A549 (cell line): ENCODE data around the gene RASD2. TPM values are rescaled to one million over a fixed set of nuclear protein-coding genes. Genes with fewer than 3 reads are reported as not detected.

Experiments
- ATAC-seq, 2 experiments: fragments of 200-7000 bp in 1 of 2; fragments of >200 bp in 1 of 2; cut with Nextera tagmentation in 1 of 2; cut with Tn5 transposase in 1 of 2; 3 replicates each; pipeline versions ENCODE4 v1.8.0 to v1.9.1; 2018 to 2020; ENCODE audit warnings: mild to moderate bottlenecking in 1 of 2, moderate library complexity in 1 of 2
- CTCF ChIA-PET: fragments of 300-600 bp; sonication (Branson Sonifier 250); formaldehyde crosslinking; extraction: SDS; loops from one replicate; lab custom pipeline; 2021; ENCODE audit warnings: antibody characterized with exemption, inconsistent platforms; lab: Yijun Ruan, JAX
- POLR2A ChIA-PET: fragments of 350-600 bp; formaldehyde crosslinking; extraction: SDS; loops from one replicate; lab custom pipeline; 2021; ENCODE audit warnings: antibody characterized with exemption, inconsistent platforms; lab: Yijun Ruan, JAX
- DNase-seq, 2 experiments: peaks; one replicate each; pipeline versions ENCODE4 v3.0.0 to v3.0.0-alpha.2; 2011 to 2016; ENCODE audit warnings: low read depth in 1 of 2, low spot score in 1 of 2
- FAIRE-seq: peaks from 2 replicates; lab custom pipeline; 2011; peaks lifted over from hg19 to GRCh38; lab: Jason Lieb, UNC
- H3K27ac ChIP-seq, 2 experiments: fragments of >200 bp; sonication (Bioruptor Twin); formaldehyde crosslinking; 3 replicates each; pipeline ENCODE4 v1.5.1; 2016 to 2017
- H3K4me1 ChIP-seq: fragments of >200 bp; sonication (Bioruptor Twin); formaldehyde crosslinking; 3 replicates; pipeline ENCODE4 v1.6.1; 2016
- H3K4me2 ChIP-seq: fragments of >200 bp; sonication (Bioruptor Twin); formaldehyde crosslinking; 3 replicates; pipeline ENCODE4 v1.6.1; 2016
- H3K4me3 ChIP-seq: fragments of >200 bp; sonication (Bioruptor Twin); formaldehyde crosslinking; 3 replicates; pipeline ENCODE4 v1.5.1; 2016
- H3K9me3 ChIP-seq: fragments of >200 bp; sonication (Bioruptor Twin); formaldehyde crosslinking; 3 replicates; pipeline ENCODE4 v1.6.1; 2016
- ATOH8 ChIP-seq: fragments of 250-450 bp; sonication (Bioruptor Pico); IDR thresholded peaks from 2 replicates; pipeline ENCODE4 v1.5.0; 2020; ENCODE audit warnings: low read depth, mild to moderate bottlenecking, moderate library complexity
- BHLHE40 ChIP-seq: IDR thresholded peaks from 2 replicates; pipeline ENCODE4 v1.6.1; 2012; ENCODE audit warnings: low read depth, low read length, inconsistent platforms
- CEBPB ChIP-seq, 2 experiments: fragments of >200 bp in 1 of 2; sonication (Bioruptor Twin) in 1 of 2; formaldehyde crosslinking in 1 of 2; IDR thresholded peaks; 2 replicates each; pipeline ENCODE4 v1.6.1; 2012 to 2016
- CHD2 ChIP-seq: fragments of 150-350 bp; IDR thresholded peaks from 2 replicates; pipeline ENCODE4 v1.6.1; 2014; ENCODE audit warnings: low read length; ENCODE audit not compliant: partially characterized antibody
- EHMT2 ChIP-seq: fragments of 200-600 bp; sonication (generic); IDR thresholded peaks from 2 replicates; pipeline ENCODE4 v1.6.1; 2016; ENCODE audit warnings: antibody characterized with exemption, low read depth, mild to moderate bottlenecking, moderate library complexity
- ELK1 ChIP-seq: fragments of 150-350 bp; IDR thresholded peaks from 2 replicates; pipeline ENCODE4 v1.6.1; 2014; ENCODE audit warnings: low read depth, mild to moderate bottlenecking, low read length
- EP300 ChIP-seq, 2 experiments: fragments of >200 bp; sonication (Bioruptor Twin); formaldehyde crosslinking; IDR thresholded peaks; 2 replicates in 1 of 2; 3 replicates in 1 of 2; pipeline ENCODE4 v1.6.1; 2016 to 2017
- FOSL2 ChIP-seq, 2 experiments: fragments of 450-650 bp in 1 of 2; fragments of >200 bp in 1 of 2; sonication (Bioruptor Twin) in 1 of 2; formaldehyde crosslinking; IDR thresholded peaks; 2 replicates each; pipeline versions ENCODE4 v1.5.0 to v1.6.1; 2016 to 2020; ENCODE audit warnings: mild to moderate bottlenecking in 1 of 2, moderate library complexity in 1 of 2
- GATA3 ChIP-seq: IDR thresholded peaks from 2 replicates; pipeline ENCODE4 v1.6.1; 2012; ENCODE audit warnings: borderline replicate concordance
- HDAC2 ChIP-seq: fragments of 200-600 bp; sonication (generic); IDR thresholded peaks from 2 replicates; pipeline ENCODE4 v1.6.1; 2016
- HOXA7 ChIP-seq: fragments of 250-450 bp; sonication (Bioruptor Pico); IDR thresholded peaks from 2 replicates; pipeline ENCODE4 v1.5.0; 2020; ENCODE audit warnings: mild to moderate bottlenecking, moderate library complexity
- HOXB5 ChIP-seq: fragments of 250-450 bp; sonication (Bioruptor Pico); IDR thresholded peaks from 2 replicates; pipeline ENCODE4 v1.5.0; 2020; ENCODE audit warnings: mild to moderate bottlenecking, moderate library complexity
- JUN ChIP-seq, 2 experiments: fragments of >200 bp; sonication (Bioruptor Twin); formaldehyde crosslinking; IDR thresholded peaks; 2 replicates in 1 of 2; 3 replicates in 1 of 2; pipeline ENCODE4 v1.6.1; 2016 to 2017
- KDM5A ChIP-seq: fragments of 200-600 bp; sonication (generic); IDR thresholded peaks from 2 replicates; pipeline ENCODE4 v1.6.1; 2016; ENCODE audit warnings: antibody characterized with exemption, mild to moderate bottlenecking
- MAFK ChIP-seq: fragments of 450-650 bp; IDR thresholded peaks from 2 replicates; pipeline ENCODE4 v1.6.1; 2014; ENCODE audit not compliant: partially characterized antibody
- NR3C1 ChIP-seq: fragments of >200 bp; sonication (Bioruptor Twin); formaldehyde crosslinking; IDR thresholded peaks from 3 replicates; pipeline ENCODE4 v1.6.1; 2017
- TFCP2L1 ChIP-seq: fragments of 250-450 bp; sonication (Bioruptor Pico); IDR thresholded peaks from 2 replicates; pipeline ENCODE4 v1.5.0; 2021; ENCODE audit warnings: mild to moderate bottlenecking
- ZNF302 ChIP-seq: fragments of 250-450 bp; sonication (Bioruptor Pico); IDR thresholded peaks from 2 replicates; pipeline ENCODE4 v1.9.0; 2021; ENCODE audit warnings: inconsistent platforms, mild to moderate bottlenecking, moderate library complexity
- ZSCAN20 ChIP-seq: fragments of 250-450 bp; sonication (Bioruptor Pico); IDR thresholded peaks from 2 replicates; pipeline ENCODE4 v1.8.0; 2022; ENCODE audit warnings: mild to moderate bottlenecking, moderate library complexity
- WGBS: methylation state at CpG from one replicate; pipeline ENCODE4 v1.1.6; 2017; ENCODE audit errors: missing lambda C conversion rate; 5-methylcytosine and 5-hydroxymethylcytosine counted together
- polyA plus RNA-seq, 4 experiments: library from polyadenylated mRNA; depleted of rRNA in 3 of 4; stranded (reverse); fragments of >200 nt; fragmentation: RNase III in 1 of 4; extraction: RNeasy Plus Mini Kit Qiagen cat#74134 plus additional on column Dnase treatment in 1 of 4; gene quantifications; 2 replicates in 3 of 4; 3 replicates in 1 of 4; pipeline ENCODE4 v1.2.3, GENCODE V29; 2011 to 2017
- TF ChIP-seq, protein P1 (sequence below): fragments of 200-600 bp; sonication (generic); IDR thresholded peaks from 2 replicates; pipeline ENCODE4 v1.6.1; 2016; ENCODE audit warnings: antibody characterized with exemption, mild to moderate bottlenecking, moderate library complexity
- TF ChIP-seq, protein P2 (sequence below): fragments of >200 bp; sonication (Bioruptor Twin); formaldehyde crosslinking; IDR thresholded peaks from 2 replicates; pipeline ENCODE4 v1.6.1; 2016

RASD2 gene
- polyA plus RNA-seq, 2 of the 4 experiments (the other 2 are of a cell fraction): 0.61 to 1.2 TPM

- Histone ChIP-seq H3K4me2 (no peak overlapping the region), H3K9me3 (no peaks in the 10 kb centered on the region), H3K4me1 (peaks cover 35% of the 10 kb centered on the region), H3K27ac (no peak overlapping the region), H3K4me3 (no peak overlapping the region)
- FAIRE-seq (no peak), DNase-seq (no peak), ATAC-seq (no peak)
- 72% methylated on average over 10 of the region's 10 CpGs for WGBS
- TF ChIP-seq EHMT2 (no peak), BHLHE40 (no peak), FOSL2 (IDR thresholded peaks at IDR 0.05) (no peak), FOSL2 (CRISPR knock-in tag; IDR thresholded peaks at IDR 0.05) (no peak), GATA3 (no peak), ZNF302 (CRISPR knock-in tag) (no peak), HOXA7 (CRISPR knock-in tag) (no peak), ATOH8 (CRISPR knock-in tag) (no peak), CHD2 (no peak), ZSCAN20 (CRISPR knock-in tag) (no peak), TFCP2L1 (CRISPR knock-in tag) (no peak), ELK1 (no peak), NR3C1 (no peak)
- TF ChIP-seq, protein P1, sequence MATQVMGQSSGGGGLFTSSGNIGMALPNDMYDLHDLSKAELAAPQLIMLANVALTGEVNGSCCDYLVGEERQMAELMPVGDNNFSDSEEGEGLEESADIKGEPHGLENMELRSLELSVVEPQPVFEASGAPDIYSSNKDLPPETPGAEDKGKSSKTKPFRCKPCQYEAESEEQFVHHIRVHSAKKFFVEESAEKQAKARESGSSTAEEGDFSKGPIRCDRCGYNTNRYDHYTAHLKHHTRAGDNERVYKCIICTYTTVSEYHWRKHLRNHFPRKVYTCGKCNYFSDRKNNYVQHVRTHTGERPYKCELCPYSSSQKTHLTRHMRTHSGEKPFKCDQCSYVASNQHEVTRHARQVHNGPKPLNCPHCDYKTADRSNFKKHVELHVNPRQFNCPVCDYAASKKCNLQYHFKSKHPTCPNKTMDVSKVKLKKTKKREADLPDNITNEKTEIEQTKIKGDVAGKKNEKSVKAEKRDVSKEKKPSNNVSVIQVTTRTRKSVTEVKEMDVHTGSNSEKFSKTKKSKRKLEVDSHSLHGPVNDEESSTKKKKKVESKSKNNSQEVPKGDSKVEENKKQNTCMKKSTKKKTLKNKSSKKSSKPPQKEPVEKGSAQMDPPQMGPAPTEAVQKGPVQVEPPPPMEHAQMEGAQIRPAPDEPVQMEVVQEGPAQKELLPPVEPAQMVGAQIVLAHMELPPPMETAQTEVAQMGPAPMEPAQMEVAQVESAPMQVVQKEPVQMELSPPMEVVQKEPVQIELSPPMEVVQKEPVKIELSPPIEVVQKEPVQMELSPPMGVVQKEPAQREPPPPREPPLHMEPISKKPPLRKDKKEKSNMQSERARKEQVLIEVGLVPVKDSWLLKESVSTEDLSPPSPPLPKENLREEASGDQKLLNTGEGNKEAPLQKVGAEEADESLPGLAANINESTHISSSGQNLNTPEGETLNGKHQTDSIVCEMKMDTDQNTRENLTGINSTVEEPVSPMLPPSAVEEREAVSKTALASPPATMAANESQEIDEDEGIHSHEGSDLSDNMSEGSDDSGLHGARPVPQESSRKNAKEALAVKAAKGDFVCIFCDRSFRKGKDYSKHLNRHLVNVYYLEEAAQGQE: no peak
- TF ChIP-seq, protein P2, sequence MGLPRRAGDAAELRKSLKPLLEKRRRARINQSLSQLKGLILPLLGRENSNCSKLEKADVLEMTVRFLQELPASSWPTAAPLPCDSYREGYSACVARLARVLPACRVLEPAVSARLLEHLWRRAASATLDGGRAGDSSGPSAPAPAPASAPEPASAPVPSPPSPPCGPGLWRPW: no peak
- CTCF ChIA-PET: interaction anchor here (1.7 to 2.3 kb wide), 2 partner anchors 17 to 18 kb away, joined by 5 to 9 read pairs; no protein-coding TSS in a partner anchor
- POLR2A ChIA-PET: no interaction called here
These were observed 24.6 kb downstream of the RASD2 start for GRCh38 chr22:35564975-35565867.

GRCh38 chr22:35567351-35568141 lies 26.9 kb downstream of the RASD2 start:
- TF ChIP-seq ATOH8 (CRISPR knock-in tag): no peak
- no peak for TF ChIP-seq EHMT2
- TF ChIP-seq TFCP2L1 (CRISPR knock-in tag): no peak
- no peak for TF ChIP-seq MAFK
- TF ChIP-seq HOXA7 (CRISPR knock-in tag): no peak
- no peak for TF ChIP-seq HOXB5
- TF ChIP-seq KDM5A: no peak
- TF ChIP-seq EP300 (IDR thresholded peaks at IDR 0.05): no peak
- no peak for TF ChIP-seq HDAC2
- no peak for TF ChIP-seq JUN (IDR thresholded peaks at IDR 0.05)
- no peak for TF ChIP-seq CEBPB (IDR thresholded peaks at IDR 0.05)
- Histone ChIP-seq H3K4me3 (no peak overlapping the region), H3K9me3 (no peaks in the 10 kb centered on the region), H3K4me1 (peaks cover 23% of the 10 kb centered on the region), H3K27ac (peak overlapping the region in 1 of 2 experiments; percentile 55; a peak in 1 of 6 replicates), H3K4me2 (no peak overlapping the region)
- WGBS: 75% methylated on average over 23 of the region's 23 CpGs
- DNase-seq (no peak), FAIRE-seq (no peak), ATAC-seq (no peak)
- POLR2A ChIA-PET: no interaction called here
- CTCF ChIA-PET: interaction anchor here (1.4 to 1.5 kb wide), 2 partner anchors 16 to 498 kb away, joined by 3 to 5 read pairs; no protein-coding TSS in a partner anchor
